ENCODE results near the gene INSIG1.

Gene INSIG1

DNA sequence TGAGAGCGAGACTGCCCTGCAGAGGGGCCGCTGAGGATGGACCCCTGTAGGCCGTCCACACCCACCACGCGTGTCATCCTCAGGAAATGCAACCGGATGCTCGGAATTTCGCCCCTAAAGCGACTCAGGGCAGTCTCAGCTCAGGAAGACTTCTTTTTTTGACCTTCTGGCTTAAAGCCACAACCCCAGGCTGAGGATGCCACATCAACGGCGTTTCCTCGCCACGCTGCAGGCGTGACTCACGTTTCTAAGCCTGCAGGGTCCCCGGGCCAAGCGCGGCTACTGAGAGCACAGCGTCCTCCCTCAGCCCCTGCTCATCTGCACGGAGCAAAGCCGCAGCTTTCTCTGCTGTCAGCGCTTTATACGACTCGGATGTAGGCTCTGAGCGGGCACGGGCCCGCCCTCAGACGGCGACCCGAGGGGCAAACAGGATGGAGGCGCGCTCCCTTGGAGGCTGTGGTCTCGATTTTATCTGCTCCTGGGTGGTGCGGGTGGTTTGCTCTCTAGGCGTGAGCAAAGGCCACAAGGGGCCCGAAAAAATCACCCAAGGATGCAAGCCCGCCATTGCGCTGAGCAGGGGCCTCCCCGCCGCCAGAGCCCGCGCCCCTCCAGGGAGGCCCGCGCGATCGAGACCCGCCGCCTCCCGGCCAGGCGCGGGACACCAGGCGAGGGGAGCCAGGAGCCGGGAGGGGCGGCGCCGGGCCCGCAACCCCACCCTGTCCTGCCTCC, 726 bp upstream of the INSIG1 start:
- Histone ChIP-seq H3K4me3 (ENCODE audit: low read depth, low read length) (peak overlapping the region; percentile 47), H3K4me1 (ENCODE audit: control insufficient read depth, insufficient read depth, low read length) (peaks cover 3% of the 10 kb centered on the region; the same call in 1 of the 2 replicates), H3K9me3 (ENCODE audit: control insufficient read depth, insufficient read depth, low read depth, low read length) (no peaks in the 10 kb centered on the region), H3K36me3 (ENCODE audit: control insufficient read depth in 2 of 2, insufficient read depth in 1 of 2, low read length in 2 of 2) (peaks cover 0 to 9% of the 10 kb centered on the region in 2 experiments; a peak in 2 of 3 replicates), H3K27ac (ENCODE audit: extremely low read depth, low read depth, low read length) (peak overlapping the region; percentile 91)
- CTCF ChIA-PET: interaction anchor here (0.6 to 2.0 kb wide), 8 partner anchors 22 to 315 kb away, joined by 3 to 4 read pairs (median 3); no protein-coding TSS in a partner anchor
- POLR2A ChIA-PET: interaction anchor here (0.6 to 4.5 kb wide), 8 partner anchors 9 to 294 kb away, joined by 3 to 16 read pairs (median 9); partner anchors contain the start of gene PAXIP1
- TF ChIP-seq ZFP69B (tag by site-specific recombination; IDR thresholded peaks at IDR 0.05) (0 out of 2 replicates have a peak, but pooled peaks have one; percentile 22), ZNF555 (tag by site-specific recombination; conservative IDR thresholded peaks at IDR 0.05) (no peak), ZNF626 (tag by site-specific recombination; IDR thresholded peaks at IDR 0.05) (no peak), ZFP37 (tag by site-specific recombination; IDR thresholded peaks at IDR 0.05) (peak; percentile 37; the same call in 1 of the 2 replicates), ZBTB20 (tag by site-specific recombination; IDR thresholded peaks at IDR 0.05) (peak; percentile 70; the same call in 1 of the 2 replicates), KLF7 (tag by site-specific recombination; IDR thresholded peaks at IDR 0.05; ENCODE audit: borderline replicate concordance) (no peak), ZNF157 (tag by site-specific recombination; IDR thresholded peaks at IDR 0.05) (no peak), ZNF184 (tag by site-specific recombination; IDR thresholded peaks at IDR 0.05) (no peak), ZNF521 (tag by site-specific recombination; IDR thresholded peaks at IDR 0.05) (no peak), YY1 (tag by site-specific recombination; IDR thresholded peaks at IDR 0.05) (peak; percentile 50), SP7 (tag by site-specific recombination; IDR thresholded peaks at IDR 0.05) (peak; percentile 38; the same call in 1 of the 2 replicates), ZSCAN30 (tag by site-specific recombination; IDR thresholded peaks at IDR 0.05) (peak; percentile 49; the same call in 1 of the 2 replicates), ZNF660 (tag by site-specific recombination; IDR thresholded peaks at IDR 0.05) (peak; percentile 53), GLIS2 (tag by site-specific recombination; IDR thresholded peaks at IDR 0.05) (peak; percentile 87), ZNF571 (tag by site-specific recombination; IDR thresholded peaks at IDR 0.05) (no peak), ZNF600 (tag by site-specific recombination; IDR thresholded peaks at IDR 0.05) (0 out of 2 replicates have a peak, but pooled peaks have one; percentile 46), ZXDB (tag by site-specific recombination; IDR thresholded peaks at IDR 0.05) (peak; percentile 66), ZNF777 (tag by site-specific recombination; IDR thresholded peaks at IDR 0.05; ENCODE audit: borderline replicate concordance) (peak; percentile 49; the same call in 1 of the 2 replicates), HOXA7 (CRISPR knock-in tag; IDR thresholded peaks at IDR 0.05; ENCODE audit: borderline replicate concordance) (no peak), ZNF707 (tag by site-specific recombination; IDR thresholded peaks at IDR 0.05) (no peak), ZNF785 (tag by site-specific recombination; IDR thresholded peaks at IDR 0.05) (no peak), ZIC2 (tag by site-specific recombination; IDR thresholded peaks at IDR 0.05) (peak; percentile 28; the same call in 1 of the 2 replicates), ZBTB48 (tag by site-specific recombination; IDR thresholded peaks at IDR 0.05) (peak; percentile 40; the same call in 1 of the 2 replicates), KLF16 (tag by site-specific recombination; IDR thresholded peaks at IDR 0.05) (peak; percentile 56; the same call in 1 of the 2 replicates), ZNF341 (tag by site-specific recombination; IDR thresholded peaks at IDR 0.05; ENCODE audit: low read depth) (peak; percentile 56), ZNF792 (tag by site-specific recombination; IDR thresholded peaks at IDR 0.05) (no peak), ZFHX2 (tag by site-specific recombination; conservative IDR thresholded peaks at IDR 0.05) (no peak), ZNF335 (tag by site-specific recombination; conservative IDR thresholded peaks at IDR 0.05) (peak; percentile 81), ZNF174 (tag by site-specific recombination; IDR thresholded peaks at IDR 0.05) (no peak), ZNF549 (tag by site-specific recombination; IDR thresholded peaks at IDR 0.05) (no peak), YY2 (tag by site-specific recombination; IDR thresholded peaks at IDR 0.05) (0 out of 2 replicates have a peak, but pooled peaks have one; percentile 21), ZBTB8A (tag by site-specific recombination; IDR thresholded peaks at IDR 0.05) (peak; percentile 75)
- TF ChIP-seq, protein P1, sequence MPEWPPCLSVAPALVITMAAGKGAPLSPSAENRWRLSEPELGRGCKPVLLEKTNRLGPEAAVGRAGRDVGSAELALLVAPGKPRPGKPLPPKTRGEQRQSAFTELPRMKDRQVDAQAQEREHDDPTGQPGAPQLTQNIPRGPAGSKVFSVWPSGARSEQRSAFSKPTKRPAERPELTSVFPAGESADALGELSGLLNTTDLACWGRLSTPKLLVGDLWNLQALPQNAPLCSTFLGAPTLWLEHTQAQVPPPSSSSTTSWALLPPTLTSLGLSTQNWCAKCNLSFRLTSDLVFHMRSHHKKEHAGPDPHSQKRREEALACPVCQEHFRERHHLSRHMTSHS (tag by site-specific recombination; IDR thresholded peaks at IDR 0.05): no peak
- TF ChIP-seq, protein P2, sequence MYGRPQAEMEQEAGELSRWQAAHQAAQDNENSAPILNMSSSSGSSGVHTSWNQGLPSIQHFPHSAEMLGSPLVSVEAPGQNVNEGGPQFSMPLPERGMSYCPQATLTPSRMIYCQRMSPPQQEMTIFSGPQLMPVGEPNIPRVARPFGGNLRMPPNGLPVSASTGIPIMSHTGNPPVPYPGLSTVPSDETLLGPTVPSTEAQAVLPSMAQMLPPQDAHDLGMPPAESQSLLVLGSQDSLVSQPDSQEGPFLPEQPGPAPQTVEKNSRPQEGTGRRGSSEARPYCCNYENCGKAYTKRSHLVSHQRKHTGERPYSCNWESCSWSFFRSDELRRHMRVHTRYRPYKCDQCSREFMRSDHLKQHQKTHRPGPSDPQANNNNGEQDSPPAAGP (tag by site-specific recombination; IDR thresholded peaks at IDR 0.05): no peak
- TF ChIP-seq, protein P3, sequence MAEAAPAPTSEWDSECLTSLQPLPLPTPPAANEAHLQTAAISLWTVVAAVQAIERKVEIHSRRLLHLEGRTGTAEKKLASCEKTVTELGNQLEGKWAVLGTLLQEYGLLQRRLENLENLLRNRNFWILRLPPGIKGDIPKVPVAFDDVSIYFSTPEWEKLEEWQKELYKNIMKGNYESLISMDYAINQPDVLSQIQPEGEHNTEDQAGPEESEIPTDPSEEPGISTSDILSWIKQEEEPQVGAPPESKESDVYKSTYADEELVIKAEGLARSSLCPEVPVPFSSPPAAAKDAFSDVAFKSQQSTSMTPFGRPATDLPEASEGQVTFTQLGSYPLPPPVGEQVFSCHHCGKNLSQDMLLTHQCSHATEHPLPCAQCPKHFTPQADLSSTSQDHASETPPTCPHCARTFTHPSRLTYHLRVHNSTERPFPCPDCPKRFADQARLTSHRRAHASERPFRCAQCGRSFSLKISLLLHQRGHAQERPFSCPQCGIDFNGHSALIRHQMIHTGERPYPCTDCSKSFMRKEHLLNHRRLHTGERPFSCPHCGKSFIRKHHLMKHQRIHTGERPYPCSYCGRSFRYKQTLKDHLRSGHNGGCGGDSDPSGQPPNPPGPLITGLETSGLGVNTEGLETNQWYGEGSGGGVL (tag by site-specific recombination; IDR thresholded peaks at IDR 0.05): no peak; the same call in 1 of the 2 replicates
